ENCODE measurements around the gene SLC13A3.

DNA sequence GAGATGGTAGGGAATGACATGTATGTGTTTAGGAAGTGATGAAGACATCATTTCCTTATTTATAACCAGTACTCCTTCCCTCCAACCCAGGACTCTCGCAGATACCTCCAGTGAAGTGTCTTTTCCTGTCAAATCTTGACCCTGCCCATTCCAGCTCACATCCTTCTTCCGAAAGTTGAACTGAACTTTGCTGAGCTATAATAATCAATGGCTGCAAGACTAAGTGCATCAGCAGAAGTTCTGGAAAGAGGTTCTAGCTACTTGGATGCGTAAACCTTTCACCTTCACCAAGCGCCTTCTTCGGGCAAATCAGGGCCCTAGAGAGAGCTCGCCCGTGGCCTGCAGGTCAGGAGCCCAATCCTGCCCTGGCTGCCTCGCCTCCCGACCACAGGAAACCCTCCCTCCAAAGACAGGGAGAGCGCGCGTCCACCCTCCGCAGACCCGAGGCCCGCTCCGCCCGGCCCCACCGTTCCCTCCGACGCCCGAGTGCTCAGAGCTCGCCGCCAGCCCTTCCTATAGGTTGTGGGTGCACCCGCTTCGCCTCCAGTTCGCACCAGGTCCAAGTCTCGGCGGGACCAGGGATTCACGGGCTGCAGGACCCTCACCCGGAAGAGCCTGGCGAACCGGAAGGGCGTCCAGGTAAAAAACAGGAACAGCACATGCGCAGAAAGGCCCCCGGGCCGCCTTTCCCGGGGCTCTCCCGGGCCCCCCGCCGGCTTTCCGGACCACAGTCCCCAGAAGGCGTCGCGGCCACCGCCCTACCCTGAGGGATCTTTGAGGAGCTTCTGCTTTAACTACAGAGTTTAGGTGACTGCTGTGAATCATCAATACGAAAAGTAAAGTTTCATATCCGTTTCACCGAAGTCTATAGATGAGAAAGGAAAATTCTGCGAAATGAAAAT, 138.1 kb downstream of the SLC13A3 start, which contains the start of gene ZNF334:
- TF ChIP-seq POLR2AphosphoS5 (IDR thresholded peaks at IDR 0.05): peak in 2 of 3 donors; percentile 15 to 53
- TF ChIP-seq, protein P1, sequence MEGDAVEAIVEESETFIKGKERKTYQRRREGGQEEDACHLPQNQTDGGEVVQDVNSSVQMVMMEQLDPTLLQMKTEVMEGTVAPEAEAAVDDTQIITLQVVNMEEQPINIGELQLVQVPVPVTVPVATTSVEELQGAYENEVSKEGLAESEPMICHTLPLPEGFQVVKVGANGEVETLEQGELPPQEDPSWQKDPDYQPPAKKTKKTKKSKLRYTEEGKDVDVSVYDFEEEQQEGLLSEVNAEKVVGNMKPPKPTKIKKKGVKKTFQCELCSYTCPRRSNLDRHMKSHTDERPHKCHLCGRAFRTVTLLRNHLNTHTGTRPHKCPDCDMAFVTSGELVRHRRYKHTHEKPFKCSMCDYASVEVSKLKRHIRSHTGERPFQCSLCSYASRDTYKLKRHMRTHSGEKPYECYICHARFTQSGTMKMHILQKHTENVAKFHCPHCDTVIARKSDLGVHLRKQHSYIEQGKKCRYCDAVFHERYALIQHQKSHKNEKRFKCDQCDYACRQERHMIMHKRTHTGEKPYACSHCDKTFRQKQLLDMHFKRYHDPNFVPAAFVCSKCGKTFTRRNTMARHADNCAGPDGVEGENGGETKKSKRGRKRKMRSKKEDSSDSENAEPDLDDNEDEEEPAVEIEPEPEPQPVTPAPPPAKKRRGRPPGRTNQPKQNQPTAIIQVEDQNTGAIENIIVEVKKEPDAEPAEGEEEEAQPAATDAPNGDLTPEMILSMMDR (IDR thresholded peaks at IDR 0.05): no peak
- TF ChIP-seq POLR2A (IDR thresholded peaks at IDR 0.05): no peak
